Endothelial cell of umbilical vein (primary cell): ENCODE measurements around the gene LCT. TPM values are rescaled to one million over a fixed set of nuclear protein-coding genes. Genes with fewer than 3 reads are reported as not detected.

ENCODE experiments used
- BruUV-seq: library from RNA; stranded (reverse); fragments of 400-500 nt; replicated peaks from 2 replicates; lab custom pipeline; 2021; lab: Mats Ljungman, UMichigan
- CTCF ChIA-PET: fragments of 300-600, 350-600 bp; sonication (Branson Sonifier 250); formaldehyde crosslinking; loops from one replicate; lab custom pipeline; 2021; ENCODE audit warnings: antibody characterized with exemption, inconsistent platforms; lab: Charles Lee
- POLR2A ChIA-PET: fragments of 300-600, 350-600 bp; sonication (Branson Sonifier 250); formaldehyde crosslinking; loops from one replicate; lab custom pipeline; 2021; ENCODE audit warnings: antibody characterized with exemption, inconsistent platforms; lab: Charles Lee
- DNase-seq: peaks from one replicate; pipeline ENCODE4 v3.0.0-alpha.2; 2011; ENCODE audit warnings: low read depth, low spot score
- FAIRE-seq: peaks from 2 replicates; lab custom pipeline; 2011; peaks lifted over from hg19 to GRCh38; lab: Jason Lieb, UNC
- H2AFZ ChIP-seq: 2 replicates; pipeline ENCODE4 v1.6.0; 2012; ENCODE audit warnings: low read depth, low read length, control low read depth, inconsistent platforms
- H3K27ac ChIP-seq: 2 replicates; pipeline ENCODE4 v1.5.1; 2011; ENCODE audit warnings: low read depth, mild to moderate bottlenecking, control low read depth, low read length, moderate library complexity; ENCODE audit not compliant: insufficient read depth
- H3K27me3 ChIP-seq, 2 experiments: 2 replicates each; pipeline versions ENCODE4 v1.6.0 to v1.6.1; 2011; ENCODE audit warnings: low read length in 2 of 2, mixed read lengths in 1 of 2; ENCODE audit not compliant: control insufficient read depth in 2 of 2, insufficient read depth in 2 of 2
- H3K36me3 ChIP-seq, 2 experiments: 2 replicates in 1 of 2; 3 replicates in 1 of 2; pipeline ENCODE4 v1.5.1; 2011; ENCODE audit warnings: low read length in 2 of 2, mild to moderate bottlenecking in 1 of 2, moderate library complexity in 1 of 2; ENCODE audit not compliant: control insufficient read depth in 2 of 2, insufficient read depth in 2 of 2; ENCODE audit errors: extremely low read depth in 1 of 2
- H3K4me1 ChIP-seq: 3 replicates; pipeline ENCODE4 v1.5.1; 2011; ENCODE audit warnings: mild to moderate bottlenecking, low read length; ENCODE audit not compliant: control insufficient read depth, insufficient read depth; ENCODE audit errors: extremely low read depth
- H3K4me2 ChIP-seq: 2 replicates; pipeline ENCODE4 v1.6.1; 2011; ENCODE audit warnings: low read length, control low read depth, mixed read lengths; ENCODE audit not compliant: insufficient read depth
- H3K4me3 ChIP-seq, 3 experiments: fragments of 200-600 bp in 1 of 3; sonication (generic), shearing (Covaris generic) in 1 of 3; replicated peaks in 1 of 3; 2 replicates each; pipeline ENCODE4 v1.5.1; 2011 to 2016; ENCODE audit warnings: control low read depth in 3 of 3, low read length in 3 of 3, mild to moderate bottlenecking in 2 of 3, inconsistent platforms in 1 of 3, low read depth in 1 of 3, moderate library complexity in 1 of 3; ENCODE audit not compliant: insufficient read depth in 1 of 3
- H3K79me2 ChIP-seq: 2 replicates; pipeline ENCODE4 v1.6.0; 2012; ENCODE audit warnings: low read length, inconsistent platforms; ENCODE audit not compliant: control insufficient read depth, insufficient read depth
- H3K9ac ChIP-seq: replicated peaks from 2 replicates; pipeline ENCODE3; 2011; ENCODE audit warnings: low read length, control low read depth; ENCODE audit not compliant: insufficient read depth; ENCODE audit errors: extremely low read depth
- H3K9me1 ChIP-seq: replicated peaks from 3 replicates; pipeline ENCODE4 v1.6.0; 2011; ENCODE audit warnings: mild to moderate bottlenecking, low read length; ENCODE audit not compliant: control insufficient read depth, insufficient read depth; ENCODE audit errors: extremely low read depth
- H3K9me3 ChIP-seq: replicated peaks from 2 replicates; pipeline ENCODE4 v1.5.1; 2012; ENCODE audit warnings: low read length, inconsistent platforms; ENCODE audit not compliant: control insufficient read depth, insufficient read depth
- H4K20me1 ChIP-seq: replicated peaks from 2 replicates; pipeline ENCODE3; 2011; ENCODE audit warnings: mild to moderate bottlenecking, low read length; ENCODE audit not compliant: control insufficient read depth, insufficient read depth; ENCODE audit errors: extremely low read depth
- EZH2 ChIP-seq: IDR thresholded peaks from 2 replicates; pipeline ENCODE4 v1.6.1; 2012; ENCODE audit warnings: borderline replicate concordance, low read depth, mild to moderate bottlenecking, moderate library complexity, low read length, inconsistent platforms; ENCODE audit not compliant: severe bottlenecking
- FOS ChIP-seq: IDR thresholded peaks from 2 replicates; pipeline ENCODE4 v1.6.1; 2011; ENCODE audit warnings: mild to moderate bottlenecking, low read length, moderate library complexity, borderline replicate concordance; ENCODE audit not compliant: insufficient read depth
- GATA2 ChIP-seq: IDR thresholded peaks from 2 replicates; pipeline ENCODE4 v1.7.0; 2011; ENCODE audit warnings: low read depth, mild to moderate bottlenecking, moderate library complexity, mixed read lengths, low read length; ENCODE audit not compliant: insufficient read length, insufficient read depth
- JUN ChIP-seq: IDR thresholded peaks from 2 replicates; pipeline ENCODE4 v1.6.1; 2011; ENCODE audit warnings: borderline replicate concordance, low read depth; ENCODE audit not compliant: insufficient read length, insufficient read depth
- MAX ChIP-seq: IDR thresholded peaks from 2 replicates; pipeline ENCODE4 v1.6.1; 2011; ENCODE audit not compliant: insufficient read depth, insufficient read length
- MYC ChIP-seq: IDR thresholded peaks from one replicate; pipeline ENCODE4 v1.6.1; 2011; ENCODE audit warnings: mild to moderate bottlenecking, low read depth, low read length
- POLR2A ChIP-seq: IDR thresholded peaks from 2 replicates; pipeline ENCODE4 v1.6.1; 2012; ENCODE audit warnings: low read depth, mild to moderate bottlenecking, control low read depth, low read length
- POLR2AphosphoS5 ChIP-seq: IDR thresholded peaks from 2 replicates; pipeline ENCODE4 v1.6.1; 2012; ENCODE audit warnings: low read depth, mild to moderate bottlenecking, control low read depth, low read length, moderate library complexity; ENCODE audit not compliant: insufficient read depth
- dilution Hi-C: fragments of 300-500 bp; cut with MboI; formaldehyde crosslinking; loops from one replicate; pipeline ENCODE4 v1.15.0; 2019; ENCODE audit warnings: low sequenced_read_pairs; ENCODE audit not compliant: extremely low pct_ligation_motif_present
- intact Hi-C: fragments of 100-400 bp; cut with micrococcal nuclease; formaldehyde crosslinking; loops from one replicate; pipeline ENCODE4 v1.10.0; 2022
- polyA plus RNA-seq, 4 experiments: library from polyadenylated mRNA; depleted of rRNA in 3 of 4; stranded (reverse) in 3 of 4; unstranded in 1 of 4; fragments of >200 nt; gene quantifications; 2 replicates each; pipeline versions ENCODE4 v1.2.1 to v1.2.3, GENCODE V29; 2011 to 2012; ENCODE audit warnings: missing spikeins in 1 of 4
- total RNA-seq: library from RNA; stranded (reverse); gene quantifications from 2 replicates; pipeline ENCODE4 v1.2.3, GENCODE V29; 2021
- TF ChIP-seq, protein P1 (sequence below), 2 donors: IDR thresholded peaks; 1 replicate in 1 of 2; 2 replicates in 1 of 2; pipeline ENCODE4 v1.5.1; 2011; ENCODE audit warnings: low read length in 2 of 2, mild to moderate bottlenecking in 2 of 2, moderate library complexity in 2 of 2, control low read depth in 1 of 2, inconsistent platforms in 1 of 2, low read depth in 1 of 2; ENCODE audit not compliant: insufficient read depth in 1 of 2; ENCODE audit errors: extremely low read depth in 1 of 2

The LCT gene
- total and polyA plus RNA-seq, 2 donors (not counting 3 experiments of a cell fraction or from before 2014, with no cell fraction given): 0.07 TPM; not detected in 1

DNA sequence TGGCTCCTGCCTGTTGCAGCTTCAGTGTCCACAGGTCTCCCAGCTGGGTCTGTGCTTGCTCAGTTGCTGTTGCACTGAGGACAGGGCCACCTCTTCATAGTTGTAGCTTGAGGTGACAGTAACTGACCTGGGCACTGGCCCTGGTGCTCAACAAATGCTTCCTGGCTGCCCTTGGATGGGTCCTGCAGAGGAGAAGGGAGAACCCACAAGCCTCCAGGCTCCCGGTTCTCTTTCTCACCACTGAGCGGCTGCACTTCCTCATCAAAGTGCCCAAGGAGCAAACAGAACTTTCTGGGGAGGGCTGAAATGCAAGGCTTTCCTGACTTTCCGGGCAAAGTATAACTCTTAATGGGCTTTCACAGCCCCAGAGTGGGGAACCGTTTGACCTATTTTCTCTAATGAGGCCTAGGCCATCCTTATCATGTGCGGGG is 38.7 kb downstream of the LCT start:
- Histone ChIP-seq H3K9me3 (no peaks in the 10 kb centered on the region), H3K4me3 (no peak overlapping the region), H3K79me2 (no peaks in the 10 kb centered on the region), H3K36me3 (no peaks in the 10 kb centered on the region), H2AFZ (no peak overlapping the region), H3K27me3 (no peaks in the 10 kb centered on the region), H4K20me1 (no peaks in the 10 kb centered on the region), H3K27ac (no peak overlapping the region), H3K9me1 (no peaks in the 10 kb centered on the region), H3K9ac (no peak overlapping the region), H3K4me2 (no peak overlapping the region), H3K4me1 (no peaks in the 10 kb centered on the region)
- CTCF ChIA-PET: interaction anchor here (0.7 to 5.1 kb wide), 26 partner anchors 9 to 1347 kb away, joined by 3 to 88 read pairs (median 6); partner anchors contain the start of genes MCM6, R3HDM1 and ZRANB3
- dilution Hi-C loops (no loop called here), intact Hi-C loops (loop anchor here (5.0 kb wide), 1 partner anchor 326 kb away; no protein-coding TSS in a partner anchor)
- BruUV-seq: no TSS peak
- DNase-seq (no peak), FAIRE-seq (no peak)
- TF ChIP-seq, protein P1, sequence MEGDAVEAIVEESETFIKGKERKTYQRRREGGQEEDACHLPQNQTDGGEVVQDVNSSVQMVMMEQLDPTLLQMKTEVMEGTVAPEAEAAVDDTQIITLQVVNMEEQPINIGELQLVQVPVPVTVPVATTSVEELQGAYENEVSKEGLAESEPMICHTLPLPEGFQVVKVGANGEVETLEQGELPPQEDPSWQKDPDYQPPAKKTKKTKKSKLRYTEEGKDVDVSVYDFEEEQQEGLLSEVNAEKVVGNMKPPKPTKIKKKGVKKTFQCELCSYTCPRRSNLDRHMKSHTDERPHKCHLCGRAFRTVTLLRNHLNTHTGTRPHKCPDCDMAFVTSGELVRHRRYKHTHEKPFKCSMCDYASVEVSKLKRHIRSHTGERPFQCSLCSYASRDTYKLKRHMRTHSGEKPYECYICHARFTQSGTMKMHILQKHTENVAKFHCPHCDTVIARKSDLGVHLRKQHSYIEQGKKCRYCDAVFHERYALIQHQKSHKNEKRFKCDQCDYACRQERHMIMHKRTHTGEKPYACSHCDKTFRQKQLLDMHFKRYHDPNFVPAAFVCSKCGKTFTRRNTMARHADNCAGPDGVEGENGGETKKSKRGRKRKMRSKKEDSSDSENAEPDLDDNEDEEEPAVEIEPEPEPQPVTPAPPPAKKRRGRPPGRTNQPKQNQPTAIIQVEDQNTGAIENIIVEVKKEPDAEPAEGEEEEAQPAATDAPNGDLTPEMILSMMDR (IDR thresholded peaks at IDR 0.05; ENCODE audit: extremely low read depth in 1 of 2, insufficient read depth in 1 of 2, low read depth in 1 of 2, low read length in 2 of 2): no peak
- TF ChIP-seq GATA2 (no peak), FOS (no peak), MYC (no peak), POLR2AphosphoS5 (no peak), MAX (no peak), EZH2 (no peak), POLR2A (no peak), JUN (no peak)
- POLR2A ChIA-PET: no interaction called here
